AG04449 (cell line): ENCODE data around the gene SDF2.
"Not testable (repeated sequence)": the region's sequence is repeated elsewhere in the genome, so short reads cannot be mapped to it uniquely, and the experiment has no call there.

ENCODE experiments used
- CTCF ChIA-PET: fragments of 350-600 bp; formaldehyde crosslinking; extraction: SDS; loops from one replicate; lab custom pipeline; 2021; ENCODE audit warnings: antibody characterized with exemption; lab: Yijun Ruan, JAX
- POLR2A ChIA-PET: fragments of 400-600, 350-600 bp; formaldehyde crosslinking; extraction: SDS; loops from one replicate; lab custom pipeline; 2020; ENCODE audit warnings: antibody characterized with exemption, inconsistent platforms; lab: Yijun Ruan, JAX
- DNase-seq: peaks from one replicate; pipeline ENCODE4 v3.0.0-alpha.2; 2010; ENCODE audit warnings: low read depth, low spot score
- H3K4me3 ChIP-seq: 2 replicates; pipeline ENCODE4 v1.5.1; 2011; ENCODE audit warnings: low read depth, mild to moderate bottlenecking, control low read depth, low read length
- TF ChIP-seq, protein P1 (sequence below): IDR thresholded peaks from one replicate; pipeline ENCODE4 v1.5.1; 2011; ENCODE audit warnings: mild to moderate bottlenecking, moderate library complexity, low read length, control low read depth, inconsistent platforms; ENCODE audit not compliant: insufficient read depth; ENCODE audit errors: missing control alignments

Gene SDF2

DNA sequence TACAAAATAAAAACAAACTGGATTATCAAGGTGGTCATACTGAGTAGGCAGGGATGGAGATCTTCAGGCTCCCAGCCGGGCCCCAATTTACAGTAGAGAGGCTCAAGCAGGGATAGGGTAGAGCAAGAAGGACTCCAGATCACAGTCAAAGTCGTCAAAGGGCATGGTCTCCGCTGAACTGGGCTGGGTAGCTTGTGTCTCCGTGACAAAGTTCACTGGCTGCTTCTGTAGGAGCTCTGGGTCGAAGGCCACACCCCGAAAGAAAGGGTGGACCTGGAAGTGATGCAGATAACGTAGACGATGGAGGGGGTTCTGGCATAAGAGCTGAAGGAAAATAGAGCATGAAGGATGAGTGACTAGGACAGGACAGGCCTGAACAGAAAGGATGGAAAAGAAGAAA, 51.3 kb downstream of the SDF2 start:
- CTCF ChIA-PET = interaction anchor here (0.9 to 7.2 kb wide), 10 partner anchors 9 to 116 kb away, joined by 3 to 100 read pairs (median 5); partner anchors contain the start of gene BLTP2
- POLR2A ChIA-PET = interaction anchor here (1.1 to 1.3 kb wide), 2 partner anchors 11 to 62 kb away, joined by 3 to 5 read pairs; no protein-coding TSS in a partner anchor
- no peak for DNase-seq
- TF ChIP-seq, protein P1, sequence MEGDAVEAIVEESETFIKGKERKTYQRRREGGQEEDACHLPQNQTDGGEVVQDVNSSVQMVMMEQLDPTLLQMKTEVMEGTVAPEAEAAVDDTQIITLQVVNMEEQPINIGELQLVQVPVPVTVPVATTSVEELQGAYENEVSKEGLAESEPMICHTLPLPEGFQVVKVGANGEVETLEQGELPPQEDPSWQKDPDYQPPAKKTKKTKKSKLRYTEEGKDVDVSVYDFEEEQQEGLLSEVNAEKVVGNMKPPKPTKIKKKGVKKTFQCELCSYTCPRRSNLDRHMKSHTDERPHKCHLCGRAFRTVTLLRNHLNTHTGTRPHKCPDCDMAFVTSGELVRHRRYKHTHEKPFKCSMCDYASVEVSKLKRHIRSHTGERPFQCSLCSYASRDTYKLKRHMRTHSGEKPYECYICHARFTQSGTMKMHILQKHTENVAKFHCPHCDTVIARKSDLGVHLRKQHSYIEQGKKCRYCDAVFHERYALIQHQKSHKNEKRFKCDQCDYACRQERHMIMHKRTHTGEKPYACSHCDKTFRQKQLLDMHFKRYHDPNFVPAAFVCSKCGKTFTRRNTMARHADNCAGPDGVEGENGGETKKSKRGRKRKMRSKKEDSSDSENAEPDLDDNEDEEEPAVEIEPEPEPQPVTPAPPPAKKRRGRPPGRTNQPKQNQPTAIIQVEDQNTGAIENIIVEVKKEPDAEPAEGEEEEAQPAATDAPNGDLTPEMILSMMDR = no peak
- H3K4me3 ChIP-seq = no peak overlapping the region

DNA sequence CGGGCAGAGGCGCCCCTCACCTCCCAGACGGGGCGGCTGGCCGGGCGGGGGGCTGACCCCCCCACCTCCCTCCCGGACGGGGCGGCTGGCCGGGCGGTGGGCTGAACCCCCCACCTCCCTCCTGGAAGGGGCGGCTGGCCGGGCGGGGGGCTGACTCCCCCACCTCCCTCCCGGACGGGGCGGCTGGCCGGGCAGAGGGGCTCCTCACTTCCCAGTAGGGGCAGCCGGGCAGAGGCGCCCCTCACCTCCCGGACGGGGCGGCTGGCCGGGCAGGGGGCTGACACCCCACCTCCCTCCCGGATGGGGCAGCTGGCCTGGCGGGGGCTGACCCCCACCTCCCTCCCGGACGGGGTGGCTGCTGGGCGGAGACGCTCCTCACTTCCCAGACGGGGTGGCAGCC, 57.7 kb downstream of the SDF2 start:
- H3K4me3 ChIP-seq, POLR2A ChIA-PET, DNase-seq: not testable (repeated sequence)
- CTCF ChIA-PET = interaction anchor here (0.6 kb wide), 1 partner anchor 9 kb away, joined by 3 read pairs; no protein-coding TSS in a partner anchor

GRCh38 chr17:28599311-28600184, 62.2 kb downstream of the SDF2 start:
- TF ChIP-seq, protein P1 = no peak
- peak overlapping the region; percentile 83 for H3K4me3 ChIP-seq
- DNase-seq = peak; percentile 63
- ChIA-PET CTCF (interaction anchor here (1.5 to 2.3 kb wide), 3 partner anchors 10 to 105 kb away, joined by 5 to 9 read pairs (median 6); no protein-coding TSS in a partner anchor), POLR2A (interaction anchor here (1.0 to 1.2 kb wide), 2 partner anchors 12 to 29 kb away, joined by 3 read pairs; no protein-coding TSS in a partner anchor)

DNA sequence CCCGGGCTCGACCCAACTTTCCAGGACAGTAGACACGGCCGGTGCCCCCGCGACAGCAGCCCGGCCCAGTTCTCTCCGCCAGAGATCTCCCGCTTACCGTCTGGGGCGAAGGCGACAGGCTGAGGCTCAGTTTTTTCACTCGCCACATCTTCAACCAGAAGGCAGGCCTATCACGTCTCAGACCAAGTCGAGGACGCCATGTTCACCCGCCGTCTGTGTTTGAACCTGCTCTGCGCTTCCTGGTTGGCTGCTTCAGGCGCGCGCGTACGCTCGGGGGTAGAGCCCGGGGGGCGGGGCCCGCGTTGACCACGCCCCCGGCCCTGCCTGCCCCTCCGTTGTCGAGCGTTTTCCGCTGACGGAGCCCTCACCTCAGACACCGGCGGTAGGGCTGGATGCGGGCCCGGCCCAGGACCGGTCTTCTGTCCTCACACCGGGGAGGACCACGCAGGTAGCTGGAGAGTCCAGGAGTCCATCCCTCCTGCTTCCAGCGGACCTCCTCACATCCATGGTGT, 62.9 kb downstream of the SDF2 start, which contains the start of gene SPAG5:
Gene SPAG5, minus strand, starts transcription at position 227 of the 512 bp plus-strand sequence. Its CDS starts 79 bp downstream, at position 148.
- ChIA-PET POLR2A (interaction anchor here (1.0 to 1.2 kb wide), 2 partner anchors 13 to 28 kb away, joined by 3 read pairs; no protein-coding TSS in a partner anchor), CTCF (interaction anchor here (1.0 to 2.3 kb wide), 4 partner anchors 9 to 104 kb away, joined by 3 to 9 read pairs (median 6); no protein-coding TSS in a partner anchor)
- TF ChIP-seq, protein P1 = no peak
- DNase-seq = peak; percentile 29
- peak within 1 kb of the TSS; percentile 83 for H3K4me3 ChIP-seq

DNA sequence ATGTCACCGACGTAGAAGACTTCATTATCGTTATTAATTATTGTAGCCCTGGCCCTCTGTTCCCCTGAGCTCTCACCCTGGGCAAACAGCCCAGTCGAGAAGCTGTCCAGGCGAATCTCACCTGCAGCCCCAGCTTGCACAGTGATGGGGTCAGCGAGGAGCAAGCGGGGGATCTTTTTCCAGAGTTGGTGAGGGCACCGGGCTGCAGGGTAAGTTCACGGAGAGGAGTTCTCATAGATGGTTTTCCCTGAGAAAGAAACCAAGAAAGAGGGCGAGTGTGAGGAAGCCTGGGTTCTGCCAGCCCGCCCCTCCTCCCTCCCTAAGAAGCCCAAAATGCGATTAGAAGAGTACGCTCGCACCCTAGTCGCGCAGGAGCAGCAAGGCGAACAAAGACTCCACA, 63.3 kb downstream of the SDF2 start:
- DNase-seq = no peak
- POLR2A ChIA-PET = interaction anchor here (1.2 to 1.3 kb wide), 2 partner anchors 9 to 28 kb away, joined by 3 to 6 read pairs; no protein-coding TSS in a partner anchor

More for the DNA sequence above, 63.3 kb downstream of the SDF2 start:
- TF ChIP-seq, protein P1 = no peak
- peak overlapping the region; percentile 83 for H3K4me3 ChIP-seq
- CTCF ChIA-PET = interaction anchor here (1.0 to 2.3 kb wide), 3 partner anchors 9 to 104 kb away, joined by 3 to 9 read pairs (median 6); no protein-coding TSS in a partner anchor
